Transverse colon (tissue), 4 donors: ENCODE results near the gene TPSB2. TPM values are rescaled to one million over a fixed set of nuclear protein-coding genes. Genes with fewer than 3 reads are reported as not detected.

Experiments
- DNase-seq: peaks from one replicate; pipeline ENCODE4 v3.0.0-alpha.2; 2019
- H3K27ac ChIP-seq, 4 donors: fragments of 200-600 bp; sonication (generic); 2 replicates each; pipeline ENCODE4 v1.5.1; 2016 to 2018; ENCODE audit warnings: inconsistent platforms in 4 of 4
- H3K27me3 ChIP-seq: fragments of 200-600 bp; sonication (generic); 2 replicates; pipeline ENCODE4 v1.5.1; 2017; ENCODE audit warnings: inconsistent platforms
- H3K36me3 ChIP-seq, 4 donors: fragments of 200-600 bp; sonication (generic); 2 replicates each; pipeline ENCODE4 v1.5.1; 2017 to 2019; ENCODE audit warnings: inconsistent platforms in 4 of 4
- H3K4me1 ChIP-seq, 4 donors: fragments of 200-600 bp; sonication (generic); 2 replicates each; pipeline ENCODE4 v1.5.1; 2017 to 2020; ENCODE audit warnings: inconsistent platforms in 4 of 4
- H3K4me3 ChIP-seq, 4 donors: fragments of 200-600 bp; sonication (generic); 1 replicate in 1 of 4; 2 replicates in 3 of 4; pipeline versions ENCODE4 v1.5.1 to v1.6.1; 2017 to 2019; ENCODE audit warnings: inconsistent platforms in 4 of 4
- H3K9me3 ChIP-seq, 2 donors: fragments of 200-600 bp; sonication (generic); 2 replicates each; pipeline ENCODE4 v1.5.1; 2017 to 2019; ENCODE audit warnings: inconsistent platforms in 2 of 2
- EP300 ChIP-seq: sonication (generic); formaldehyde crosslinking; IDR thresholded peaks from one replicate; pipeline ENCODE4 v1.6.1; 2017; ENCODE audit warnings: antibody characterized with exemption, low read depth
- POLR2A ChIP-seq: fragments of 450-650 bp; IDR thresholded peaks from one replicate; pipeline ENCODE4 v1.6.1; 2016; ENCODE audit warnings: antibody characterized with exemption, mild to moderate bottlenecking, moderate library complexity
- POLR2AphosphoS5 ChIP-seq, 3 donors: sonication (generic); formaldehyde crosslinking; IDR thresholded peaks; one replicate each; pipeline ENCODE4 v1.6.1; 2016; ENCODE audit warnings: antibody characterized with exemption in 3 of 3
- WGBS, 2 donors: methylation state at CpG; one replicate each; pipeline ENCODE4 v1.1.5; 2018; ENCODE audit warnings: low coverage in 1 of 2; 5-methylcytosine and 5-hydroxymethylcytosine counted together
- in situ Hi-C, 4 donors: fragments of 200-750 bp; cut with MboI; loops; one replicate each; pipeline versions ENCODE4 v1.15.0 to v1.15.1; 2017; ENCODE audit warnings: low sequenced_read_pairs in 3 of 4, low pct_ligation_motif_present in 1 of 4, low pct_unique_long_range_greater_than_20kb in 1 of 4
- intact Hi-C: fragments of 100-400 bp; cut with DNase I; formaldehyde crosslinking; loops from one replicate; pipeline ENCODE4 v1.15.1; 2023; ENCODE audit warnings: low total_unique reads
- total RNA-seq, 4 donors: library from RNA; depleted of rRNA; stranded (reverse); fragments of >200 nt; gene quantifications; one replicate each; pipeline ENCODE4 v1.1.0, GENCODE V29; 2016
- TF ChIP-seq, protein P1 (sequence below), 5 experiments: fragments of 200-600 bp in 3 of 5; fragments of 450-650 bp in 2 of 5; sonication (generic) in 3 of 5; IDR thresholded peaks; 1 replicate in 2 of 5; 2 replicates in 3 of 5; pipeline ENCODE4 v1.5.1; 2016 to 2017; ENCODE audit warnings: antibody characterized with exemption in 5 of 5, inconsistent platforms in 3 of 5, mild to moderate bottlenecking in 2 of 5, moderate library complexity in 1 of 5

TPSB2 gene
- total RNA-seq, 4 donors from 2014 or later = 12.5 to 35.2 (median 24.8) TPM

GRCh38 chr16:1212616-1213194 lies 17.3 kb downstream of the TPSB2 start:
- Histone ChIP-seq H3K9me3 (no peaks in the 10 kb centered on the region), H3K4me3 (no peak overlapping the region)
- no peak for DNase-seq

GRCh38 chr16:1211451-1212268 lies 18.3 kb downstream of the TPSB2 start:
- Histone ChIP-seq H3K27me3 (no peaks in the 10 kb centered on the region), H3K27ac (no peak overlapping the region), H3K4me1 (no peaks in the 10 kb centered on the region), H3K9me3 (no peaks in the 10 kb centered on the region), H3K36me3 (no peaks in the 10 kb centered on the region), H3K4me3 (no peak overlapping the region)
- TF ChIP-seq POLR2AphosphoS5 (IDR thresholded peaks at IDR 0.05) (no peak), POLR2A (no peak), EP300 (no peak)
- TF ChIP-seq, protein P1, sequence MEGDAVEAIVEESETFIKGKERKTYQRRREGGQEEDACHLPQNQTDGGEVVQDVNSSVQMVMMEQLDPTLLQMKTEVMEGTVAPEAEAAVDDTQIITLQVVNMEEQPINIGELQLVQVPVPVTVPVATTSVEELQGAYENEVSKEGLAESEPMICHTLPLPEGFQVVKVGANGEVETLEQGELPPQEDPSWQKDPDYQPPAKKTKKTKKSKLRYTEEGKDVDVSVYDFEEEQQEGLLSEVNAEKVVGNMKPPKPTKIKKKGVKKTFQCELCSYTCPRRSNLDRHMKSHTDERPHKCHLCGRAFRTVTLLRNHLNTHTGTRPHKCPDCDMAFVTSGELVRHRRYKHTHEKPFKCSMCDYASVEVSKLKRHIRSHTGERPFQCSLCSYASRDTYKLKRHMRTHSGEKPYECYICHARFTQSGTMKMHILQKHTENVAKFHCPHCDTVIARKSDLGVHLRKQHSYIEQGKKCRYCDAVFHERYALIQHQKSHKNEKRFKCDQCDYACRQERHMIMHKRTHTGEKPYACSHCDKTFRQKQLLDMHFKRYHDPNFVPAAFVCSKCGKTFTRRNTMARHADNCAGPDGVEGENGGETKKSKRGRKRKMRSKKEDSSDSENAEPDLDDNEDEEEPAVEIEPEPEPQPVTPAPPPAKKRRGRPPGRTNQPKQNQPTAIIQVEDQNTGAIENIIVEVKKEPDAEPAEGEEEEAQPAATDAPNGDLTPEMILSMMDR (IDR thresholded peaks at IDR 0.05) = no peak
- whole genome bisulfite sequencing, 2 donors = 92% methylated on average over 59 of the region's 65 CpGs; no CpG with 5 or more reads in 1 of the 2 donors
- in situ Hi-C loops (no loop called here), intact Hi-C loops (no loop called here)
- no peak for DNase-seq

More at GRCh38 chr16:1212616-1213194, 17.3 kb downstream of the TPSB2 start:
- no peaks in the 10 kb centered on the region for H3K4me1 ChIP-seq
- H3K27ac ChIP-seq = no peak overlapping the region
- in situ Hi-C loops (no loop called here), intact Hi-C loops (no loop called here)
- no peaks in the 10 kb centered on the region for H3K36me3 ChIP-seq
- no peaks in the 10 kb centered on the region for H3K27me3 ChIP-seq
- TF ChIP-seq EP300 (no peak), POLR2A (no peak), POLR2AphosphoS5 (IDR thresholded peaks at IDR 0.05) (no peak)
- TF ChIP-seq, protein P1 (IDR thresholded peaks at IDR 0.05) = no peak
- WGBS, 2 donors = 80 to 86% methylated on average over 1 to 36 of the region's 40 CpGs

DNA sequence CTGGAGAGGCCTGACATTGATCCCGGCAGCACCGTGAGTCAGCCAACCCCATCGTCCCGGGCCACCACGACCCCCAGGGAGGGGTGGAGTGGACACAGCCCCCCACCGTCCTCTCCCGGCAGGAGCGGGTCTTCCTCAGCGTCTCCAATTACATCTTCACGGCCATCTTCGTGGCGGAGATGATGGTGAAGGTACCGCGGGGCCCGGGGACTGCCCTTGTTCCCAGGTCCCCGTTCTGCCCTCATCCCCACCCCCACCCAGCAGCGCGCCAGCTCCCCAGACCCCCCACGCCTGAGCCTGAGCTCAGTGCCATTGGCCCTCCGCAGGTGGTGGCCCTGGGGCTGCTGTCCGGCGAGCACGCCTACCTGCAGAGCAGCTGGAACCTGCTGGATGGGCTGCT lies 19.5 kb downstream of the TPSB2 start:
- Histone ChIP-seq H3K27ac (no peak overlapping the region), H3K27me3 (no peaks in the 10 kb centered on the region)
- 89% methylated on average over 20 of the region's 23 CpGs; no CpG with 5 or more reads in 1 of the 2 donors for WGBS, 2 donors

DNA sequence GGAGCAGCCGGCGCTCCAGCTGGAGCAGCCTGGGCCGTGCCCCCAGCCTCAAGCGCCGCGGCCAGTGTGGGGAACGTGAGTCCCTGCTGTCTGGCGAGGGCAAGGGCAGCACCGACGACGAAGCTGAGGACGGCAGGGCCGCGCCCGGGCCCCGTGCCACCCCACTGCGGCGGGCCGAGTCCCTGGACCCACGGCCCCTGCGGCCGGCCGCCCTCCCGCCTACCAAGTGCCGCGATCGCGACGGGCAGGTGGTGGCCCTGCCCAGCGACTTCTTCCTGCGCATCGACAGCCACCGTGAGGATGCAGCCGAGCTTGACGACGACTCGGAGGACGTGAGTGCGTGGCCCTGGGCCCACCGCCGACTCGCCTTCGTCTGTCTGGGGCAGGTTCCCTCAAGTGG lies 20.9 kb downstream of the TPSB2 start:
- H3K36me3 ChIP-seq = no peaks in the 10 kb centered on the region
- in situ Hi-C loops = no loop called here
- no peak overlapping the region for H3K4me3 ChIP-seq
- no peaks in the 10 kb centered on the region for H3K9me3 ChIP-seq
- no peak for DNase-seq
- TF ChIP-seq POLR2A (no peak), POLR2AphosphoS5 (IDR thresholded peaks at IDR 0.05) (no peak), EP300 (no peak)
- TF ChIP-seq, protein P1 (IDR thresholded peaks at IDR 0.05) = no peak
- H3K27ac ChIP-seq = no peak overlapping the region
- intact Hi-C loops = no loop called here
- WGBS, 2 donors = 92% methylated on average over 40 of the region's 43 CpGs; no CpG with 5 or more reads in 1 of the 2 donors
- H3K27me3 ChIP-seq = no peaks in the 10 kb centered on the region
- H3K4me1 ChIP-seq = no peaks in the 10 kb centered on the region

More for the DNA sequence above, 19.5 kb downstream of the TPSB2 start:
- TF ChIP-seq EP300 (no peak), POLR2A (no peak)
- TF ChIP-seq, protein P1 (IDR thresholded peaks at IDR 0.05) = no peak
- DNase-seq = no peak
- in situ Hi-C loops = no loop called here
- Histone ChIP-seq H3K4me3 (no peak overlapping the region), H3K4me1 (no peaks in the 10 kb centered on the region), H3K9me3 (no peaks in the 10 kb centered on the region), H3K36me3 (no peaks in the 10 kb centered on the region)
- intact Hi-C loops = no loop called here
